ENCODE results near the gene MAEL. TPM values are rescaled to one million over a fixed set of nuclear protein-coding genes. Genes with fewer than 3 reads are reported as not detected.

Gene MAEL
- total RNA-seq, 1 experiment from 2014 or later: not detected

DNA sequence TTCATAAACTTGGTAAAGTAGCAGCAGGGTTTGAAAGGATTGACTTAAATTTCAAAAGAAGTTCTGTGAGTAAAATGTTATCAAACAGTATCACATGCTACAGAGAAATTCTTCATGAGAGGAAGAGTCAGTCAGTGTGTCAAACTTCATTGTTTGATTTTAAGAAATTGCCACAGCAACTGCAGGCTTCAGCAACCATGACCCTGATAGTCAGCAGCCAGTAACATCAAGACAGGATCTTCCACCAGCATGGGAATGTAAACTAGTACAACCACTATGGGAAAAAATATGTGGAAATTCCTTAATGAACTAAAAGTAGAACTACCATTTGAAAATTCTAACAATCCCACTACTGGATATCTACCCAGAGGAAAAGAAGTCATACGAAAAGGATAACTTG lies 11.5 kb downstream of the MAEL start:
- POLR2A ChIA-PET (ENCODE audit: unreplicated experiment): no interaction called here
- Histone ChIP-seq H3K9me3 (ENCODE audit: low read length) (peaks cover 4% of the 10 kb centered on the region; the same call in 1 of the 2 replicates), H2AFZ (ENCODE audit: low read length) (no peak overlapping the region), H3K9ac (ENCODE audit: low read length) (no peak overlapping the region), H3K9me2 (replicated peaks; ENCODE audit: low read length) (no peaks in the 10 kb centered on the region), H3K36me3 (ENCODE audit: low read depth, low read length) (no peaks in the 10 kb centered on the region), H3K4me2 (ENCODE audit: low read length) (no peak overlapping the region), H3K4me3 (ENCODE audit: low read length) (no peak overlapping the region), H3K4me1 (ENCODE audit: insufficient read depth, low read length) (no peaks in the 10 kb centered on the region), H3K27me3 (ENCODE audit: low read length) (peaks cover 67% of the 10 kb centered on the region), H3K79me2 (ENCODE audit: low read length) (no peaks in the 10 kb centered on the region), H3F3A (ENCODE audit: low read length, unreplicated experiment) (no peaks in the 10 kb centered on the region), H3K27ac (ENCODE audit: low read length) (no peak overlapping the region), H4K20me1 (ENCODE audit: low read length) (no peaks in the 10 kb centered on the region)
- TF ChIP-seq EZH2 (IDR thresholded peaks at IDR 0.05; ENCODE audit: low read length, unreplicated experiment) (no peak), EZH2phosphoT487 (IDR thresholded peaks at IDR 0.05; ENCODE audit: borderline replicate concordance, low read length) (no peak)
- TF ChIP-seq, protein P1, sequence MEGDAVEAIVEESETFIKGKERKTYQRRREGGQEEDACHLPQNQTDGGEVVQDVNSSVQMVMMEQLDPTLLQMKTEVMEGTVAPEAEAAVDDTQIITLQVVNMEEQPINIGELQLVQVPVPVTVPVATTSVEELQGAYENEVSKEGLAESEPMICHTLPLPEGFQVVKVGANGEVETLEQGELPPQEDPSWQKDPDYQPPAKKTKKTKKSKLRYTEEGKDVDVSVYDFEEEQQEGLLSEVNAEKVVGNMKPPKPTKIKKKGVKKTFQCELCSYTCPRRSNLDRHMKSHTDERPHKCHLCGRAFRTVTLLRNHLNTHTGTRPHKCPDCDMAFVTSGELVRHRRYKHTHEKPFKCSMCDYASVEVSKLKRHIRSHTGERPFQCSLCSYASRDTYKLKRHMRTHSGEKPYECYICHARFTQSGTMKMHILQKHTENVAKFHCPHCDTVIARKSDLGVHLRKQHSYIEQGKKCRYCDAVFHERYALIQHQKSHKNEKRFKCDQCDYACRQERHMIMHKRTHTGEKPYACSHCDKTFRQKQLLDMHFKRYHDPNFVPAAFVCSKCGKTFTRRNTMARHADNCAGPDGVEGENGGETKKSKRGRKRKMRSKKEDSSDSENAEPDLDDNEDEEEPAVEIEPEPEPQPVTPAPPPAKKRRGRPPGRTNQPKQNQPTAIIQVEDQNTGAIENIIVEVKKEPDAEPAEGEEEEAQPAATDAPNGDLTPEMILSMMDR (conservative IDR thresholded peaks at IDR 0.05; ENCODE audit: low read depth, low read length): no peak
- DNase-seq: no peak
- no peak for ATAC-seq
- intact Hi-C loops (cut with micrococcal nuclease): no loop called here
- CTCF ChIA-PET: no interaction called here
- no TSS peak for BruUV-seq (replicated peaks)

DNA sequence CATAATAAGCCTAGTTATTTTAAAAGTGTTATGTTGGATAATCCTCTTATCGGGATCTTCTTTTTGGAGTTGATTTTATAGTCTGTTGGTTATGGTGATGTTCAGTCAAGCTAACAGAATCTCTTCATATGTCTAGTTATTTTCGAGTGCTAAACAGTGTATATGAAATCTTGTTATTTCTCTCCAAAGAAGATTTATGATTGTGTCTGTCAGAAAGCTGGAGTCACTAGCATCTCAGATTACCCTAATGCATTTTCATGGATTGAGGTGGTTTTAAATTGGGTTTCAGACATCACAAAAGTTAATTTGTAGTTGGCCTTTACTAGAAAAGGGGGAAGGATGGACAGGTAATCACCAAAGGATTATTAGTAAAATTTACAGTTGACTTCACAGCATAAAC lies 13.3 kb downstream of the MAEL start:
- H3K4me1 ChIP-seq (ENCODE audit: insufficient read depth, low read length): no peaks in the 10 kb centered on the region
- H4K20me1 ChIP-seq (ENCODE audit: low read length): no peaks in the 10 kb centered on the region
- no peak overlapping the region for H2AFZ ChIP-seq (ENCODE audit: low read length)
- no peak for TF ChIP-seq EZH2 (IDR thresholded peaks at IDR 0.05; ENCODE audit: low read length, unreplicated experiment)
- TF ChIP-seq, protein P1 (conservative IDR thresholded peaks at IDR 0.05; ENCODE audit: low read depth, low read length): no peak
- TF ChIP-seq EZH2phosphoT487 (IDR thresholded peaks at IDR 0.05; ENCODE audit: borderline replicate concordance, low read length): no peak
- H3K79me2 ChIP-seq (ENCODE audit: low read length): no peaks in the 10 kb centered on the region
- ChIA-PET CTCF (no interaction called here), POLR2A (ENCODE audit: unreplicated experiment) (no interaction called here)
- no peak overlapping the region for H3K27ac ChIP-seq (ENCODE audit: low read length)
- no peaks in the 10 kb centered on the region for H3K9me2 ChIP-seq (replicated peaks; ENCODE audit: low read length)
- no peak overlapping the region for H3K4me2 ChIP-seq (ENCODE audit: low read length)
- H3K36me3 ChIP-seq (ENCODE audit: low read depth, low read length): no peaks in the 10 kb centered on the region
- H3F3A ChIP-seq (ENCODE audit: low read length, unreplicated experiment): no peaks in the 10 kb centered on the region
- no TSS peak for BruUV-seq (replicated peaks)
- H3K9ac ChIP-seq (ENCODE audit: low read length): no peak overlapping the region
- no peak overlapping the region for H3K4me3 ChIP-seq (ENCODE audit: low read length)
- intact Hi-C loops (cut with micrococcal nuclease): no loop called here
- ATAC-seq: no peak
- no peak for DNase-seq
- peaks cover 4% of the 10 kb centered on the region; the same call in 1 of the 2 replicates for H3K9me3 ChIP-seq (ENCODE audit: low read length)
- H3K27me3 ChIP-seq (ENCODE audit: low read length): peaks cover 61% of the 10 kb centered on the region

DNA sequence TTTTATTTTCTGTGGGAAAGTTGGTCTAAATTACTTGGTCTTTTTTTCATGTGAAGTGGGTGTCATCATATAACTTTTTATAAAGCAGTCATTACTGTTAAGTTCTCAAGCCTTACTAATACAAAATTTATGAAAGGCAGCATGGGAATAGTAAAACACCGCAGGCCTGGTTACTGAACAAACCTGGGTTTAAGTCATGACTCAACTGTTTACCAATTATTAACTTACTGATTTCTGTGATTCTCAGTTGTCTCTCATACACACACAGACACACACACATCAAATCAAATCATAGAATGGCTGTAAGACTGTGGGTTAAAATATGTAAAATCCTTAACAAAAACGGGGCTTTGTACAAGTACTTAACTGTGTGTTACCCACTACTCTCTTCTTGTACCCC lies 14.6 kb downstream of the MAEL start:
- TF ChIP-seq EZH2 (IDR thresholded peaks at IDR 0.05; ENCODE audit: low read length, unreplicated experiment): no peak
- TF ChIP-seq, protein P1 (conservative IDR thresholded peaks at IDR 0.05; ENCODE audit: low read depth, low read length): no peak
- no peak for TF ChIP-seq EZH2phosphoT487 (IDR thresholded peaks at IDR 0.05; ENCODE audit: borderline replicate concordance, low read length)
- no TSS peak for BruUV-seq (replicated peaks)

More for the DNA sequence above, 14.6 kb downstream of the MAEL start:
- ATAC-seq: no peak
- H3F3A ChIP-seq (ENCODE audit: low read length, unreplicated experiment): no peaks in the 10 kb centered on the region
- POLR2A ChIA-PET (ENCODE audit: unreplicated experiment): interaction anchor here (0.5 kb wide), 1 partner anchor 34 kb away, joined by 3 read pairs; no protein-coding TSS in a partner anchor
- H3K9me3 ChIP-seq (ENCODE audit: low read length): peaks cover 4% of the 10 kb centered on the region; the same call in 1 of the 2 replicates
- intact Hi-C loops (cut with micrococcal nuclease): no loop called here
- no peaks in the 10 kb centered on the region for H4K20me1 ChIP-seq (ENCODE audit: low read length)
- H3K79me2 ChIP-seq (ENCODE audit: low read length): no peaks in the 10 kb centered on the region
- no peaks in the 10 kb centered on the region for H3K4me1 ChIP-seq (ENCODE audit: insufficient read depth, low read length)
- H3K36me3 ChIP-seq (ENCODE audit: low read depth, low read length): no peaks in the 10 kb centered on the region
- H2AFZ ChIP-seq (ENCODE audit: low read length): no peak overlapping the region
- CTCF ChIA-PET: no interaction called here
- H3K9ac ChIP-seq (ENCODE audit: low read length): no peak overlapping the region
- H3K4me2 ChIP-seq (ENCODE audit: low read length): no peak overlapping the region
- peaks cover 61% of the 10 kb centered on the region for H3K27me3 ChIP-seq (ENCODE audit: low read length)
- H3K4me3 ChIP-seq (ENCODE audit: low read length): no peak overlapping the region
- no peak for DNase-seq
- no peak overlapping the region for H3K27ac ChIP-seq (ENCODE audit: low read length)
- H3K9me2 ChIP-seq (replicated peaks; ENCODE audit: low read length): no peaks in the 10 kb centered on the region
